Measurements from ENCODE around the gene B3GAT3. TPM values are rescaled to one million over a fixed set of nuclear protein-coding genes. Genes with fewer than 3 reads are reported as not detected.

B3GAT3 gene
- total RNA-seq, 1 experiment from 2014 or later, result 51.2 TPM

GRCh38 chr11:62592146-62592815 lies 29.5 kb downstream of the B3GAT3 start:
- intact Hi-C loops (cut with micrococcal nuclease), result loop anchor here (5.0 kb wide), 2 partner anchors 60 to 80 kb away; partner anchors contain the start of genes INTS5, LBHD1 and UQCC3
- H3K4me1 ChIP-seq (ENCODE audit: control insufficient read depth in 1 of 2, insufficient read depth in 2 of 2, low read length in 2 of 2), result peaks cover 21 to 36% of the 10 kb centered on the region in 2 experiments
- no peaks in the 10 kb centered on the region for H3K27me3 ChIP-seq (ENCODE audit: insufficient read depth, low read length)
- peaks cover 41 to 53% of the 10 kb centered on the region in 2 experiments for H3K36me3 ChIP-seq (ENCODE audit: control insufficient read depth in 1 of 2, insufficient read depth in 2 of 2, low read length in 2 of 2)
- CTCF ChIA-PET, result interaction anchor here (0.8 to 2.9 kb wide), 15 partner anchors 8 to 199 kb away, joined by 3 to 20 read pairs (median 4); partner anchors contain the start of genes B3GAT3, C11orf98, CSKMT and EEF1G
- no peaks in the 10 kb centered on the region for H3K9me2 ChIP-seq (ENCODE audit: insufficient read depth)
- TSS peak; percentile 100 for BruUV-seq (replicated peaks)
- ATAC-seq (no peak), DNase-seq (ENCODE audit: low read depth, low spot score) (no peak)
- peak overlapping the region; percentile 86 for H3K4me2 ChIP-seq (ENCODE audit: low read length)
- H3K4me3 ChIP-seq (replicated peaks in 1 of 2; ENCODE audit: low read depth in 1 of 2, low read length in 2 of 2), result peak overlapping the region; percentile 53 to 78
- POLR2A ChIA-PET, result interaction anchor here (0.8 to 3.6 kb wide), 29 partner anchors 10 to 264 kb away, joined by 3 to 52 read pairs (median 5); partner anchors contain the start of genes B3GAT3, C11orf98, CSKMT and EEF1G
- TF ChIP-seq CTCF (IDR thresholded peaks at IDR 0.05 in 2 of 3, conservative IDR thresholded peaks at IDR 0.05 in 1 of 3; ENCODE audit: borderline replicate concordance in 1 of 3, insufficient read depth in 1 of 3, low read depth in 2 of 3, low read length in 2 of 3), result no peak
- TF ChIP-seq ZFX (IDR thresholded peaks at IDR 0.05), result no peak
- TF ChIP-seq CBX3 (IDR thresholded peaks at IDR 0.05; ENCODE audit: low read depth), result no peak
- no peak for TF ChIP-seq RAD21 (IDR thresholded peaks at IDR 0.05; ENCODE audit: low read depth)
- TF ChIP-seq REST (IDR thresholded peaks at IDR 0.05; ENCODE audit: low read depth), result no peak
- TF ChIP-seq JUND (IDR thresholded peaks at IDR 0.05), result no peak
- no peak for TF ChIP-seq POLR2A (IDR thresholded peaks at IDR 0.05; ENCODE audit: borderline replicate concordance, extremely low read depth, insufficient read depth, insufficient read length)
- no peak for TF ChIP-seq EGR1 (IDR thresholded peaks at IDR 0.05; ENCODE audit: low read depth)
- TF ChIP-seq SRF (IDR thresholded peaks at IDR 0.05; ENCODE audit: low read depth), result no peak
- no peaks in the 10 kb centered on the region for H4K20me1 ChIP-seq (ENCODE audit: insufficient read depth)
- H3K27ac ChIP-seq (ENCODE audit: low read depth, low read length), result peak overlapping the region; percentile 74
- H3K79me2 ChIP-seq (ENCODE audit: insufficient read depth, low read length), result peaks cover 60% of the 10 kb centered on the region
- peak overlapping the region; percentile 88 for H3K9ac ChIP-seq (ENCODE audit: low read length)
- H3K9me3 ChIP-seq (ENCODE audit: control insufficient read depth in 1 of 2, insufficient read depth in 1 of 2, low read depth in 1 of 2, low read length in 2 of 2), result no peaks in the 10 kb centered on the region
- RAD21 ChIA-PET (ENCODE audit: low non-redundant PET in 1 of 2, low total read pairs in 2 of 2, uncharacterized antibody in 2 of 2, unreplicated experiment in 2 of 2), result interaction anchor here (0.5 to 1.3 kb wide), 3 partner anchors 7 to 19 kb away, joined by 4 to 5 read pairs (median 4); partner anchors contain the start of gene MTA2 (in 1 of the 2)
- no peak overlapping the region for H2AFZ ChIP-seq (ENCODE audit: low read depth, low read length, poor library complexity, severe bottlenecking)
